Fibroblast of lung (primary cell): Measurements from ENCODE around the gene CCL25. TPM values are rescaled to one million over a fixed set of nuclear protein-coding genes. Genes with fewer than 3 reads are reported as not detected.
"Not testable (repeated sequence)": the region's sequence is repeated elsewhere in the genome, so short reads cannot be mapped to it uniquely, and the experiment has no call there.

Experiments used
- DNase-seq, 2 donors: peaks; one replicate each; pipeline versions ENCODE4 v3.0.0 to v3.0.0-alpha.2; 2010; ENCODE audit warnings: low read depth in 2 of 2
- H2AFZ ChIP-seq: 2 replicates; pipeline ENCODE4 v1.5.1; 2012; ENCODE audit warnings: low read length, control low read depth, inconsistent platforms
- H3K27ac ChIP-seq: 2 replicates; pipeline ENCODE4 v1.5.1; 2011; ENCODE audit warnings: low read length, control low read depth; ENCODE audit not compliant: insufficient read depth
- H3K27me3 ChIP-seq: 2 replicates; pipeline ENCODE4 v1.5.1; 2011; ENCODE audit warnings: mild to moderate bottlenecking, low read length; ENCODE audit not compliant: control insufficient read depth, insufficient read depth
- H3K36me3 ChIP-seq: 2 replicates; pipeline ENCODE4 v1.5.1; 2011; ENCODE audit warnings: low read length; ENCODE audit not compliant: control insufficient read depth, insufficient read depth
- H3K4me1 ChIP-seq: 2 replicates; pipeline ENCODE4 v1.5.1; 2011; ENCODE audit warnings: low read length; ENCODE audit not compliant: control insufficient read depth, insufficient read depth; ENCODE audit errors: extremely low read depth
- H3K4me2 ChIP-seq: 2 replicates; pipeline ENCODE4 v1.5.1; 2011; ENCODE audit warnings: low read length, control low read depth; ENCODE audit not compliant: insufficient read depth; ENCODE audit errors: extremely low read depth
- H3K4me3 ChIP-seq, 4 experiments: fragments of 200-600 bp in 1 of 4; sonication (generic) in 1 of 4; replicated peaks in 1 of 4; 2 replicates each; pipeline ENCODE4 v1.5.1; 2011 to 2016; ENCODE audit warnings: low read length in 4 of 4, low read depth in 3 of 4, mild to moderate bottlenecking in 3 of 4, control low read depth in 2 of 4, inconsistent platforms in 1 of 4, mixed read lengths in 1 of 4; ENCODE audit not compliant: insufficient read depth in 1 of 4; ENCODE audit errors: control extremely low read depth in 1 of 4
- H3K79me2 ChIP-seq: 2 replicates; pipeline ENCODE4 v1.5.1; 2012; ENCODE audit warnings: mild to moderate bottlenecking, low read length, inconsistent platforms; ENCODE audit not compliant: control insufficient read depth, insufficient read depth
- H3K9ac ChIP-seq: 2 replicates; pipeline ENCODE4 v1.5.1; 2011; ENCODE audit warnings: mild to moderate bottlenecking, low read length, control low read depth; ENCODE audit not compliant: insufficient read depth
- H3K9me3 ChIP-seq: 2 replicates; pipeline ENCODE4 v1.5.1; 2012; ENCODE audit warnings: low read depth, low read length; ENCODE audit not compliant: control insufficient read depth, insufficient read depth
- H4K20me1 ChIP-seq: 2 replicates; pipeline ENCODE4 v1.5.1; 2011; ENCODE audit warnings: low read length; ENCODE audit not compliant: control insufficient read depth, insufficient read depth; ENCODE audit errors: extremely low read depth
- EZH2 ChIP-seq: IDR thresholded peaks from 2 replicates; pipeline ENCODE4 v1.5.1; 2012; ENCODE audit warnings: low read length, control low read depth, mild to moderate bottlenecking; ENCODE audit errors: missing control alignments
- polyA plus RNA-seq, 2 donors: library from polyadenylated mRNA; depleted of rRNA in 1 of 2; stranded (reverse) in 1 of 2; unstranded in 1 of 2; fragments of >200 nt; gene quantifications; 2 replicates each; pipeline ENCODE4 v1.2.1, GENCODE V29; 2011 to 2012; ENCODE audit warnings: missing spikeins in 1 of 2
- total RNA-seq: library from RNA; depleted of rRNA; stranded (reverse); fragments of >200 nt; gene quantifications from 2 replicates; pipeline ENCODE4 v1.2.1, GENCODE V29; 2014
- TF ChIP-seq, protein P1 (sequence below), 2 donors: IDR thresholded peaks in 1 of 2; conservative IDR thresholded peaks in 1 of 2; 1 replicate in 1 of 2; 2 replicates in 1 of 2; pipeline ENCODE4 v1.5.1; 2011 to 2012; ENCODE audit warnings: low read length in 2 of 2, control low read depth in 1 of 2, inconsistent platforms in 1 of 2, low read depth in 1 of 2, mild to moderate bottlenecking in 1 of 2

The CCL25 gene
- total and polyA plus RNA-seq, 2 donors (not counting 1 experiment from before 2014, with no cell fraction given) = not detected

- no peak for TF ChIP-seq EZH2
- TF ChIP-seq, protein P1, sequence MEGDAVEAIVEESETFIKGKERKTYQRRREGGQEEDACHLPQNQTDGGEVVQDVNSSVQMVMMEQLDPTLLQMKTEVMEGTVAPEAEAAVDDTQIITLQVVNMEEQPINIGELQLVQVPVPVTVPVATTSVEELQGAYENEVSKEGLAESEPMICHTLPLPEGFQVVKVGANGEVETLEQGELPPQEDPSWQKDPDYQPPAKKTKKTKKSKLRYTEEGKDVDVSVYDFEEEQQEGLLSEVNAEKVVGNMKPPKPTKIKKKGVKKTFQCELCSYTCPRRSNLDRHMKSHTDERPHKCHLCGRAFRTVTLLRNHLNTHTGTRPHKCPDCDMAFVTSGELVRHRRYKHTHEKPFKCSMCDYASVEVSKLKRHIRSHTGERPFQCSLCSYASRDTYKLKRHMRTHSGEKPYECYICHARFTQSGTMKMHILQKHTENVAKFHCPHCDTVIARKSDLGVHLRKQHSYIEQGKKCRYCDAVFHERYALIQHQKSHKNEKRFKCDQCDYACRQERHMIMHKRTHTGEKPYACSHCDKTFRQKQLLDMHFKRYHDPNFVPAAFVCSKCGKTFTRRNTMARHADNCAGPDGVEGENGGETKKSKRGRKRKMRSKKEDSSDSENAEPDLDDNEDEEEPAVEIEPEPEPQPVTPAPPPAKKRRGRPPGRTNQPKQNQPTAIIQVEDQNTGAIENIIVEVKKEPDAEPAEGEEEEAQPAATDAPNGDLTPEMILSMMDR (conservative IDR thresholded peaks at IDR 0.05 in 1 of 2, IDR thresholded peaks at IDR 0.05 in 1 of 2; ENCODE audit: low read depth in 1 of 2, low read length in 2 of 2) = no peak
- Histone ChIP-seq H3K9ac (no peak overlapping the region), H3K4me3 (no peak overlapping the region)
These were observed 31.2 kb upstream of the CCL25 start for GRCh38 chr19:8021374-8021773.

DNA sequence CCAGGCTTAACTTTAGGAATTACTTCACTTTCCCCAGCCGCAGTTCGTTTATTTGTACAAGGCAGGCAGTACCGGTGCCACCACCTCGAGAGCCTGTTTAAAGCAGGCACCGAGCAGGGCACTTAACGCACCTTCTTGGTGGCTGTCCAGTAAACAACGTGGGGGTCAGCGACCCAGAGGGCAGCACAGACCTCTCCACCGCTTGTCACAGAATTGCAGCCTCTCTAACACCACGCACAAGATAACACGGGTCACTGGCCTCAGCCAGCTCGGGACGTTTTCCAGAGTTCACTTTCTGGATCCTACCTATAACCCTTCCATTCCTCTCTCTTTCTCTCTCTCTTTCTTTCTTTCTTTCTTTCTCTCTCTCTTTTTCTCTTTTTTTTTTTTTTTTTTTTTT is 30.3 kb upstream of the CCL25 start:
- Histone ChIP-seq H3K9ac (no peak overlapping the region), H4K20me1 (no peaks in the 10 kb centered on the region), H3K9me3 (no peaks in the 10 kb centered on the region), H2AFZ (no peak overlapping the region), H3K4me2 (no peak overlapping the region), H3K27ac (no peak overlapping the region), H3K27me3 (no peaks in the 10 kb centered on the region), H3K4me3 (no peak overlapping the region), H3K79me2 (no peaks in the 10 kb centered on the region), H3K36me3 (no peaks in the 10 kb centered on the region), H3K4me1 (no peaks in the 10 kb centered on the region)
- TF ChIP-seq, protein P1 (conservative IDR thresholded peaks at IDR 0.05 in 1 of 2, IDR thresholded peaks at IDR 0.05 in 1 of 2; ENCODE audit: low read depth in 1 of 2, low read length in 2 of 2) = no peak
- no peak for TF ChIP-seq EZH2
- no peak for DNase-seq

More at GRCh38 chr19:8021374-8021773, 31.2 kb upstream of the CCL25 start:
- H2AFZ ChIP-seq = no peak overlapping the region
- no peaks in the 10 kb centered on the region for H3K4me1 ChIP-seq
- H3K36me3 ChIP-seq = no peaks in the 10 kb centered on the region
- H3K27me3 ChIP-seq = no peaks in the 10 kb centered on the region
- no peaks in the 10 kb centered on the region for H4K20me1 ChIP-seq
- H3K79me2 ChIP-seq = no peaks in the 10 kb centered on the region
- no peak for DNase-seq
- H3K4me2 ChIP-seq = no peak overlapping the region
- H3K27ac ChIP-seq = no peak overlapping the region
- H3K9me3 ChIP-seq = no peaks in the 10 kb centered on the region

- no peaks in the 10 kb centered on the region for H3K9me3 ChIP-seq
- H3K4me1 ChIP-seq = no peaks in the 10 kb centered on the region
- TF ChIP-seq, protein P1 (conservative IDR thresholded peaks at IDR 0.05 in 1 of 2, IDR thresholded peaks at IDR 0.05 in 1 of 2; ENCODE audit: low read depth in 1 of 2, low read length in 2 of 2) = no peak
- TF ChIP-seq EZH2 = no peak
- no peak overlapping the region for H3K4me3 ChIP-seq
- no peaks in the 10 kb centered on the region for H3K27me3 ChIP-seq
- H4K20me1 ChIP-seq = no peaks in the 10 kb centered on the region
- H3K36me3 ChIP-seq = no peaks in the 10 kb centered on the region
- H3K79me2 ChIP-seq = no peaks in the 10 kb centered on the region
- H3K9ac ChIP-seq = no peak overlapping the region
- H3K4me2 ChIP-seq = no peak overlapping the region
- H3K27ac ChIP-seq = no peak overlapping the region
- DNase-seq = no peak
- no peak overlapping the region for H2AFZ ChIP-seq
These were observed 29.2 kb upstream of the CCL25 start for GRCh38 chr19:8023371-8023770.

GRCh38 chr19:8024256-8024655 is 28.3 kb upstream of the CCL25 start:
- H3K36me3 ChIP-seq, H3K9ac ChIP-seq, H3K27ac ChIP-seq, H4K20me1 ChIP-seq, H3K9me3 ChIP-seq, H3K4me2 ChIP-seq, H2AFZ ChIP-seq, DNase-seq, H3K4me1 ChIP-seq, H3K27me3 ChIP-seq, H3K4me3 ChIP-seq, H3K79me2 ChIP-seq: not testable (repeated sequence)
